ENCODE results near the gene NPAS2.

GRCh38 chr2:100855606-100856005 is 35.7 kb downstream of the NPAS2 start:
- no peak for TF ChIP-seq CTCF (IDR thresholded peaks at IDR 0.05)
- TF ChIP-seq POLR2A (IDR thresholded peaks at IDR 0.05), result no peak
- TF ChIP-seq EP300 (IDR thresholded peaks at IDR 0.05), result no peak

Measured in gastroesophageal sphincter (tissue), 3 donors.